ENCODE data around the gene LPAR6. TPM values are rescaled to one million over a fixed set of nuclear protein-coding genes. Genes with fewer than 3 reads are reported as not detected.

LPAR6 gene
- total RNA-seq, 1 experiment from 2014 or later = 3.9 TPM

GRCh38 chr13:48405875-48406274 is 7.0 kb downstream of the LPAR6 start (continued):
- TF ChIP-seq FOXP4 (CRISPR knock-in tag; IDR thresholded peaks at IDR 0.05) (no peak), AR (CRISPR knock-in tag; IDR thresholded peaks at IDR 0.05) (no peak), NR3C1 (CRISPR knock-in tag; conservative IDR thresholded peaks at IDR 0.05; ENCODE audit: low read depth) (no peak), STAT6 (CRISPR knock-in tag; conservative IDR thresholded peaks at IDR 0.05; ENCODE audit: low read depth) (no peak), ZNF219 (CRISPR knock-in tag; IDR thresholded peaks at IDR 0.05; ENCODE audit: borderline replicate concordance) (no peak), E2F1 (CRISPR knock-in tag; IDR thresholded peaks at IDR 0.05) (no peak), ELF4 (CRISPR knock-in tag; IDR thresholded peaks at IDR 0.05; ENCODE audit: low read depth) (no peak)

GRCh38 chr13:48404952-48405351 is 8.0 kb downstream of the LPAR6 start:
- no peaks in the 10 kb centered on the region for H3K36me3 Mint-ChIP-seq
- POLR2A ChIA-PET = no interaction called here
- TF ChIP-seq ZNF416 (CRISPR knock-in tag; IDR thresholded peaks at IDR 0.05) (no peak), ZNF232 (CRISPR knock-in tag; IDR thresholded peaks at IDR 0.05) (no peak), NFE2L1 (CRISPR knock-in tag; IDR thresholded peaks at IDR 0.05) (no peak), ZNF532 (CRISPR knock-in tag; IDR thresholded peaks at IDR 0.05; ENCODE audit: borderline replicate concordance) (no peak)
- H3K27ac Mint-ChIP-seq = no peak overlapping the region
- CTCF ChIA-PET = no interaction called here
- DNase-seq (ENCODE audit: low spot score) (no peak), ATAC-seq (no peak)
- no peaks in the 10 kb centered on the region for H3K9me3 Mint-ChIP-seq
- no peak overlapping the region for H3K4me3 Mint-ChIP-seq
- H3K4me1 Mint-ChIP-seq = peaks cover 3% of the 10 kb centered on the region; the same call in 1 of the 2 replicates
- no peaks in the 10 kb centered on the region for H3K27me3 Mint-ChIP-seq (ENCODE audit: low read depth)

Measured in WTC11 (cell line).